OCI-LY7 (cell line): ENCODE measurements around the gene C12orf56.

Experiments
- EZH2phosphoT487 ChIP-seq: fragments of 200-600 bp; sonication (generic); IDR thresholded peaks from 2 replicates; pipeline ENCODE4 v1.6.1; 2018; ENCODE audit warnings: low read depth, borderline replicate concordance, mild to moderate bottlenecking, mixed run types, antibody characterized with exemption, low read length, moderate library complexity, mixed read lengths
- TF ChIP-seq, protein P1 (sequence below): fragments of 200-600 bp; sonication (generic); conservative IDR thresholded peaks from 2 replicates; pipeline ENCODE4 v1.5.1; 2014; ENCODE audit warnings: mild to moderate bottlenecking, antibody characterized with exemption, low read length, moderate library complexity, mixed read lengths

DNA sequence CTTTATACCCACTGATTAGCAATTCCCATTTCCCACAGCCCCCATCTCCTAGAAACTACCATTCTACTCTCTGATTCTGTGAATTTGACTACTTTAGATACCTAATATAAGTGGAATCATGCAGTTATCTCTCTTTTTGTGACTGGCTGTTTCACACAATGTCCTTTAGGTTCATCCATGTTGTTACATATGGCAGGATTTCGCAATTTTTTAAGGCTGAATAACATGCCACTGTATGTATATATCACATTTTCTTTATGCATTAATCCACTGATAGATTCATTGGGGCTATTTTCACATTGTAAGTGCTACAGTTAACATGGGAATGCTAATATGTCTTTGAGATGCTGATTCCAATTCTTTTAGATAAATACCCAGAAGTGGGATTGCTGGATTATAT lies 49.5 kb upstream of the C12orf56 start:
- TF ChIP-seq, protein P1, sequence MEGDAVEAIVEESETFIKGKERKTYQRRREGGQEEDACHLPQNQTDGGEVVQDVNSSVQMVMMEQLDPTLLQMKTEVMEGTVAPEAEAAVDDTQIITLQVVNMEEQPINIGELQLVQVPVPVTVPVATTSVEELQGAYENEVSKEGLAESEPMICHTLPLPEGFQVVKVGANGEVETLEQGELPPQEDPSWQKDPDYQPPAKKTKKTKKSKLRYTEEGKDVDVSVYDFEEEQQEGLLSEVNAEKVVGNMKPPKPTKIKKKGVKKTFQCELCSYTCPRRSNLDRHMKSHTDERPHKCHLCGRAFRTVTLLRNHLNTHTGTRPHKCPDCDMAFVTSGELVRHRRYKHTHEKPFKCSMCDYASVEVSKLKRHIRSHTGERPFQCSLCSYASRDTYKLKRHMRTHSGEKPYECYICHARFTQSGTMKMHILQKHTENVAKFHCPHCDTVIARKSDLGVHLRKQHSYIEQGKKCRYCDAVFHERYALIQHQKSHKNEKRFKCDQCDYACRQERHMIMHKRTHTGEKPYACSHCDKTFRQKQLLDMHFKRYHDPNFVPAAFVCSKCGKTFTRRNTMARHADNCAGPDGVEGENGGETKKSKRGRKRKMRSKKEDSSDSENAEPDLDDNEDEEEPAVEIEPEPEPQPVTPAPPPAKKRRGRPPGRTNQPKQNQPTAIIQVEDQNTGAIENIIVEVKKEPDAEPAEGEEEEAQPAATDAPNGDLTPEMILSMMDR = no peak
- no peak for TF ChIP-seq EZH2phosphoT487
